HCT116 (cell line): ENCODE data around the gene CCKAR.

ENCODE experiments used
- CEBPB ChIP-seq: IDR thresholded peaks from 2 replicates; pipeline ENCODE4 v1.6.1; 2012; ENCODE audit warnings: low read depth
- EGR1 ChIP-seq: IDR thresholded peaks from 2 replicates; pipeline ENCODE4 v1.6.1; 2012; ENCODE audit warnings: low read depth
- ELF1 ChIP-seq: IDR thresholded peaks from 2 replicates; pipeline ENCODE4 v1.6.1; 2012; ENCODE audit warnings: low read depth, borderline replicate concordance
- EZH2 ChIP-seq: fragments of 200-600 bp; sonication (generic); IDR thresholded peaks from 2 replicates; pipeline ENCODE4 v1.6.1; 2017; ENCODE audit warnings: antibody characterized with exemption, mixed run types
- MAX ChIP-seq: IDR thresholded peaks from 2 replicates; pipeline ENCODE4 v1.6.1; 2012
- POLR2A ChIP-seq: IDR thresholded peaks from 2 replicates; pipeline ENCODE4 v1.7.0; 2011; ENCODE audit warnings: borderline replicate concordance; ENCODE audit not compliant: insufficient read depth, insufficient read length; ENCODE audit errors: extremely low read depth
- POLR2AphosphoS5 ChIP-seq: IDR thresholded peaks from 2 replicates; pipeline ENCODE4 v1.6.1; 2011; ENCODE audit warnings: mild to moderate bottlenecking, low read depth, low read length, moderate library complexity
- TF ChIP-seq, protein P1 (sequence below), 3 experiments: fragments of 200-600 bp in 1 of 3; sonication (generic) in 1 of 3; IDR thresholded peaks in 2 of 3; conservative IDR thresholded peaks in 1 of 3; 2 replicates each; pipeline ENCODE4 v1.5.1; 2012 to 2017; ENCODE audit warnings: low read depth in 2 of 3, low read length in 2 of 3, antibody characterized with exemption in 1 of 3, borderline replicate concordance in 1 of 3, control low read depth in 1 of 3, mild to moderate bottlenecking in 1 of 3, mixed read lengths in 1 of 3, mixed run types in 1 of 3, moderate library complexity in 1 of 3; ENCODE audit not compliant: insufficient read depth in 1 of 3
- TF ChIP-seq, protein P2 (sequence below): IDR thresholded peaks from 2 replicates; pipeline ENCODE4 v1.6.1; 2012; ENCODE audit warnings: low read depth

DNA sequence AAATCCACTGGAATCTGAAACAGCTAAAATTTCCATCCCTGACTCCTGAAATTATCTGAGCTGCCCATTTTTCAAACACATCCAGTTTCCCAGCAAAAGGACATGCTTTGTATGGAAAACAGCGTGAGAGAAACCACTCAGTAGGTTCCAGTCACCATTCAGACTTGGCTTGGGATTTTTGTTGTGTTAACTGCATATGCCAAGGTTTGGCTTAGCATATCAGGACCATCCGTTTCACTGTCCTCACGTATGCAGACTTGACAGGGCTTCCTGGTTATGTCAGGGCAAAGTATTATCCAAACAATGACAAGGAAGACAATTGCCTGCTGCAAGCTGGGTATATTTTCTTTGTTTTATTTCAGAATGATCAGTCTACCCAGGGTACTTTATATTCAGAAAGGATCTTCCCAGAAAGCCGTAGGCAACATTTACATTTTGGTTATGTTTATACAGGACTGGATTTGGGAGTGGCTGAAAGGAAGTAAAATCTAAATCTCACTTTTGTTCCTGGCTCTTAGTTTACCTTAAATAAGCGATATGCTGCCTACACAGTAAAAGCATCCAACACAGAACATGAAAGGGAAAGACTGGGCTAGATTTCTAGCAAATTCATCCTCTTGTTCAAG is 41.3 kb upstream of the CCKAR start:
- TF ChIP-seq POLR2A (no peak), EZH2 (no peak), EGR1 (no peak), CEBPB (no peak), MAX (no peak), ELF1 (no peak), POLR2AphosphoS5 (no peak)
- TF ChIP-seq, protein P1, sequence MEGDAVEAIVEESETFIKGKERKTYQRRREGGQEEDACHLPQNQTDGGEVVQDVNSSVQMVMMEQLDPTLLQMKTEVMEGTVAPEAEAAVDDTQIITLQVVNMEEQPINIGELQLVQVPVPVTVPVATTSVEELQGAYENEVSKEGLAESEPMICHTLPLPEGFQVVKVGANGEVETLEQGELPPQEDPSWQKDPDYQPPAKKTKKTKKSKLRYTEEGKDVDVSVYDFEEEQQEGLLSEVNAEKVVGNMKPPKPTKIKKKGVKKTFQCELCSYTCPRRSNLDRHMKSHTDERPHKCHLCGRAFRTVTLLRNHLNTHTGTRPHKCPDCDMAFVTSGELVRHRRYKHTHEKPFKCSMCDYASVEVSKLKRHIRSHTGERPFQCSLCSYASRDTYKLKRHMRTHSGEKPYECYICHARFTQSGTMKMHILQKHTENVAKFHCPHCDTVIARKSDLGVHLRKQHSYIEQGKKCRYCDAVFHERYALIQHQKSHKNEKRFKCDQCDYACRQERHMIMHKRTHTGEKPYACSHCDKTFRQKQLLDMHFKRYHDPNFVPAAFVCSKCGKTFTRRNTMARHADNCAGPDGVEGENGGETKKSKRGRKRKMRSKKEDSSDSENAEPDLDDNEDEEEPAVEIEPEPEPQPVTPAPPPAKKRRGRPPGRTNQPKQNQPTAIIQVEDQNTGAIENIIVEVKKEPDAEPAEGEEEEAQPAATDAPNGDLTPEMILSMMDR (IDR thresholded peaks at IDR 0.05 in 2 of 3, conservative IDR thresholded peaks at IDR 0.05 in 1 of 3; ENCODE audit: borderline replicate concordance in 1 of 3, insufficient read depth in 1 of 3, low read depth in 2 of 3, low read length in 2 of 3) = no peak
- TF ChIP-seq, protein P2, sequence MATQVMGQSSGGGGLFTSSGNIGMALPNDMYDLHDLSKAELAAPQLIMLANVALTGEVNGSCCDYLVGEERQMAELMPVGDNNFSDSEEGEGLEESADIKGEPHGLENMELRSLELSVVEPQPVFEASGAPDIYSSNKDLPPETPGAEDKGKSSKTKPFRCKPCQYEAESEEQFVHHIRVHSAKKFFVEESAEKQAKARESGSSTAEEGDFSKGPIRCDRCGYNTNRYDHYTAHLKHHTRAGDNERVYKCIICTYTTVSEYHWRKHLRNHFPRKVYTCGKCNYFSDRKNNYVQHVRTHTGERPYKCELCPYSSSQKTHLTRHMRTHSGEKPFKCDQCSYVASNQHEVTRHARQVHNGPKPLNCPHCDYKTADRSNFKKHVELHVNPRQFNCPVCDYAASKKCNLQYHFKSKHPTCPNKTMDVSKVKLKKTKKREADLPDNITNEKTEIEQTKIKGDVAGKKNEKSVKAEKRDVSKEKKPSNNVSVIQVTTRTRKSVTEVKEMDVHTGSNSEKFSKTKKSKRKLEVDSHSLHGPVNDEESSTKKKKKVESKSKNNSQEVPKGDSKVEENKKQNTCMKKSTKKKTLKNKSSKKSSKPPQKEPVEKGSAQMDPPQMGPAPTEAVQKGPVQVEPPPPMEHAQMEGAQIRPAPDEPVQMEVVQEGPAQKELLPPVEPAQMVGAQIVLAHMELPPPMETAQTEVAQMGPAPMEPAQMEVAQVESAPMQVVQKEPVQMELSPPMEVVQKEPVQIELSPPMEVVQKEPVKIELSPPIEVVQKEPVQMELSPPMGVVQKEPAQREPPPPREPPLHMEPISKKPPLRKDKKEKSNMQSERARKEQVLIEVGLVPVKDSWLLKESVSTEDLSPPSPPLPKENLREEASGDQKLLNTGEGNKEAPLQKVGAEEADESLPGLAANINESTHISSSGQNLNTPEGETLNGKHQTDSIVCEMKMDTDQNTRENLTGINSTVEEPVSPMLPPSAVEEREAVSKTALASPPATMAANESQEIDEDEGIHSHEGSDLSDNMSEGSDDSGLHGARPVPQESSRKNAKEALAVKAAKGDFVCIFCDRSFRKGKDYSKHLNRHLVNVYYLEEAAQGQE = no peak
